ENCODE results near the gene ZNF248. TPM values are rescaled to one million over a fixed set of nuclear protein-coding genes. Genes with fewer than 3 reads are reported as not detected.
"Not testable (repeated sequence)": the region's sequence is repeated elsewhere in the genome, so short reads cannot be mapped to it uniquely, and the experiment has no call there.

ZNF248 gene
- total RNA-seq: 12.9 TPM
- long read RNA-seq, full-length matches to known transcripts: 21 of 30 reads
- long read RNA-seq, partial matches to known transcripts: 2 of 30 reads
- long read RNA-seq, other reads (novel, unspliced or antisense): 7 of 30 reads

DNA sequence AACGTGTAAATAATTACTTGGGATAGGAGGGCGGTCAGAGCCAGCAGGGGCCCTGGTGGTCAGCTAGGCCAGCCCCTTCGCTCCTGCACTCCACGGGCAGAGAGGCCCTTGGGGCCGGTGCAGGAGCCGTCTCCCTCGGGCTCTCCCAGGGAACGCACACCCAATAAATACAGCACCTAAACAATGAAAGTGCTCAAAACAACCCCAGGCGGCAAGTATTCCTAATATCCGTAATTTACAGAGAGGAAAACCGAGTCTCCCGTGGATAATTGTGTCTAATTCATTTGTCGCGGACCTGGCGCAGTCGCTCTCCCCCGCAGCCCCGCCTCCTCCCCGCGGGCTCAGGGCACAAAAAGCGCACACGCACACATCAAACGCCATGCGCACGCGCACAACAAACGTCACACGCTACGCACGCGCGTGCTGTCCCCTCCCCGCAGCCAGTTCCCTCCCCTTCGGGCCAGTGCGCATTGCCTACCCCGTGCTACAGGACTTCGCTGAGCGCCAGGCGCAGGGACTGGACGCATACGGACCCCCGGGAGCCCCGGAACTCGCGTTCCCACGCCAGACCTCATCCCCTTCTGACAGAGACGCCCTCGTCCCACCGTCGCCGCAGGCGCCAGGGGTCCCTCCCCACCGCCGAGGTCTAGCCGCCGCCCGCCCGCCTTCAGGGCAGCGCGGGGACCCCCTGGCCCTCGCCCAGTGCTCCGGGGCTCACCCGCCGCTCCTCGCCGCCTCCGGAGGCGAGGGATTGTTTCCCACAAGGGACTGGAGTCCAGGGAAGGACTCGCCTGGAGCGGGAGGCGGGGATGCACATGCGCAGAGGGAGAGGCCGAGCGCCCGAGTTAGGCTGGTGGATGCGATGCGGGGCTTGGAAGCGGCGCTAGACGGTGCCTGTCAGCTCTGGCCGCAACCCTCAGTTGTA, at the start of gene ZNF248:
Gene ZNF248 (minus strand): TSS at position 324 of the 925 bp plus-strand sequence. CDS start 1,300 bp downstream, outside the sequence.
- ATAC-seq (peak; percentile 99), DNase-seq (peak; percentile 98)
- intact Hi-C loops (cut with micrococcal nuclease): no loop called here

- no peak for DNase-seq
- intact Hi-C loops (cut with micrococcal nuclease): no loop called here
- ATAC-seq: peak; percentile 27
Observed at GRCh38 chr10:37906382-37906781, 49.0 kb upstream of the ZNF248 start.

DNA sequence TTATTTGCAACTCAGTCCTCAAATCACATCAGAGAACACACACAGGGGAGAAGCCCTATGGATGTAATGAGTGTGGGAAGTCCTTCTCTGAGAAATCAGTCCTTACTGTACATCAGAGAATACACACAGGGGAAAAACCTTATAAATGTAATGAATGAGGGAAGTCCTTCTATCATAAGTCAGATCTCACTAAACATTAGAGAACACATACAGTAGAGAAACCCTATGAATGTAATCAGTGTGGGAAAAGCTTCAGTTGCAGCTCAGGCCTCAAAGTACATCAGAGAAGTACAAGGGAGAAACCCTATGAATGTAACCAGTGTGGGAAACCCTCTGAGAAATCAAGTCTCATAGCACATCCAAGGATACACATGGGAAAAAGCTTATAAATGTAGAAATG, 39.0 kb upstream of the ZNF248 start:
- ATAC-seq: no peak
- intact Hi-C loops (cut with micrococcal nuclease): no loop called here
- DNase-seq: no peak

DNA sequence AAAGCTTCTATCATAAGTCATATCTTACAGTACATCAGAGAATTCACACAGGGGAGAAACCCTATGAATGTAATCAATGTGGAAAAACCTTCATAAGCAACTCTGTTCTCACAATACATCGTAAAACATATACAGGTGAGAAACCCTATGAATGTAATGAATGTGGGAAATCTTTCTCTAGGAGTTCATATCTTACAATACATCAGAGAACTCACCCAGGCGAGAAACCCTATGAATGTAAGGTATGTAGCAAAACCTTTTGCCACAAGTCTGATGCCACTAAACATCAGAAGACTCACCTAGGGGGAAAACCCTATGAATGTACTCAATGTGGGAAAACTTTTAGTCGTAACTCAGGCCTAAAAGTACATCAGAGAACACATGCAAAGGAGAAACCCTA, 38.3 kb upstream of the ZNF248 start:
- no peak for ATAC-seq
- no peak for DNase-seq
- intact Hi-C loops (cut with micrococcal nuclease): no loop called here

DNA sequence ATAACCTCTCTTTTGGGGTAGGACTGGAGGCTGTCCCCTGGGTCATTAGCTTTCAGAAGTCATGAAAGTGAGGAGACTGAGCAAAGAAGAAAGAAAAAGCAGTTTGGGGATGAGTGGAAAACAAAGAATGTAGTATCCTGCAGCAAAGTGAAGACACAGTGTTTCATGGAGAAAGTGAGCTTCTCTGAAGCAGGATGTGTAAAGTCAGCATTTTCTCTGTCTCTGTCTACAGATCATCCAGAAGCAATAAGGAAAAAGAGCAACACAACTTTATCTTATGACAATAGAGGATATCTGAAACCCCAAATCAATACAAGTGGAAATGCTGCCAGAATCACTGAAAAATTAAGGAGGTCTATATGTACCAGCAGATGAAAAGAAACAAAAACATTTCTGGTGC, 28.4 kb upstream of the ZNF248 start:
- DNase-seq (no peak), ATAC-seq (no peak)
- intact Hi-C loops (cut with micrococcal nuclease): no loop called here

DNA sequence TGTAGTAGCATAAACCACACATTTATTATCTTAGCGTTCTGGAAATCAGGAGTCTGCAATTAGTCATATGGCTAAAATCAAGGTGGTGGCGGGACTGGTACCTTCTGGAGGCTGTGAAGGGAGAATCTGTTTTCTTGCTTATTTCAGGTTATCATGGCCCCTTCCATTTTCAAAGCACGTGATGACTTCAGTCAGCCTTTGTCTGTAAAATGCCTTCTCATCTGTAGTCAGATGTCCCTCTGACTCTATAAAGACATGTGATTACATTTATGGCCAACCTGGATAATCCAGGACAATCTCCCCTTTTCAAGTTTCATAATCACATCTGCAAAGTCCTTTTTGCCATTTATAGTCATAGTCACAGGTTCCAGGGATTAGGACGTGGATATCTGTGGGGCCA, 15.5 kb upstream of the ZNF248 start:
- intact Hi-C loops (cut with micrococcal nuclease): no loop called here

GRCh38 chr10:37872283-37872682, 14.9 kb upstream of the ZNF248 start:
- DNase-seq: no peak

More for the DNA sequence above, 15.5 kb upstream of the ZNF248 start:
- no peak for ATAC-seq
- no peak for DNase-seq

GRCh38 chr10:37871568-37872251, 14.3 kb upstream of the ZNF248 start:
- ATAC-seq: no peak
- intact Hi-C loops (cut with micrococcal nuclease): no loop called here
- no peak for DNase-seq

More at GRCh38 chr10:37872283-37872682, 14.9 kb upstream of the ZNF248 start:
- intact Hi-C loops (cut with micrococcal nuclease): no loop called here
- ATAC-seq: no peak

DNA sequence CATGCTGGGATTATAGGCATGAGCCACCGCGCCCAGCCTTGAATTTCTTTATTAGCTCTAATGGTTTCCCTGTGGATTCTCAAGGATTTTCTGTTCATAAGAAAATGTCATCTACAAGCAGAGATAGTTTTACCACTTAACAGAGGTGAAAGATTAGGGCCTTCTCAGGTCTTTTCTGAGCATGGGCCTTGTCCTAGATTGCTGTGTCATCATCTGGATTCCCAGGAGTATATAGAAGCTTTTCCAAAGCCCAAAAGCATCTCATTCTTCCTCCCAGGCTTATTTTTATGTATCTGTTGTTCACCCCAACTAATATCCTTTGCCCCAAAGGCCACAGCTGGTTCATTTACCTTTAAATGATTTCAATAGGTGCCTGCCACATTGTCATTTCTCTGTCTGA, 13.7 kb upstream of the ZNF248 start:
- ATAC-seq (no peak), DNase-seq (no peak)
- intact Hi-C loops (cut with micrococcal nuclease): no loop called here

- DNase-seq (no peak), ATAC-seq (no peak)
- intact Hi-C loops (cut with micrococcal nuclease): no loop called here
Observed at GRCh38 chr10:37868796-37869195, 11.4 kb upstream of the ZNF248 start.

DNA sequence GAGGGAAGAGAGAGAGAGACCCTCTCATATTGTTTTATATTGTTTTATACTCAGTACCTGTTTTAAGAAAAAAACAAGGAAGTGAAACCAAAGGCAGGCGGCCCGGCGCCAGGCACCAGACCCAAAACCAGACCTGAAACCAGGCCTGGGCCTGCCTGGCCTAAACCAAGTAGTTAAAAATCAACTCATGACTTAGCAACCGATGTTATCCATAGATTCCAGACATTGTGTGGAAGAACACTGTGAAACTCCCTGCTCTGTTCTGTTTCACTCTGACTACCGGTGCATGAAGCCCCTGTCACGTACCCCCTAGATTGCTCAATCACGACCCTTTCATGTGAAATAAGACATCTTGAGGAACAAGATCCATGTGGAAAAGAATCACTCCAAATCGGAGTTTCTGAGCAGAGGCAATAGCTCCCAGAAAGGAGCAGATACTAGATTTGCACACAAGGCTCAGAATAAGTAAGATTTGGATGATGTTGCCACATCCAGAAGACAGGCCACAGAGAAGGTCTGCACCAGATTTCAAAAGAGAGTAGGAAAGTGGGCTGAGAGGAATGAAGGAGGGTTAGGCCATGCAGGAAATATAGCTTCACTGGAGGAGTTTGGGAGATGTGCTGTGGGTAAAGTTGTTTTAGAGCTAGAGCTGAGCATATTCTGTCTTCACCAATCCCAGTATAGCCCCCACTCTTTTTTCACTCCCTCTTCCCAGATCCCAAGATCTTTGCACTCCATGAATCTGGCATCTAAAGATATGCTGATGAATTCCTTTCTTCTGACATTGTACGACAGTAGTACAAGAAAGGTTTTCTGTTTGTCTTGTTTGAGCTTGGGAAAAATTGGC, 8.8 kb upstream of the ZNF248 start:
- no peak for DNase-seq
- intact Hi-C loops (cut with micrococcal nuclease): no loop called here
- ATAC-seq: no peak

- no peak for ATAC-seq
- intact Hi-C loops (cut with micrococcal nuclease): no loop called here
- DNase-seq: no peak
Observed at GRCh38 chr10:37865264-37865663, 7.9 kb upstream of the ZNF248 start.

DNA sequence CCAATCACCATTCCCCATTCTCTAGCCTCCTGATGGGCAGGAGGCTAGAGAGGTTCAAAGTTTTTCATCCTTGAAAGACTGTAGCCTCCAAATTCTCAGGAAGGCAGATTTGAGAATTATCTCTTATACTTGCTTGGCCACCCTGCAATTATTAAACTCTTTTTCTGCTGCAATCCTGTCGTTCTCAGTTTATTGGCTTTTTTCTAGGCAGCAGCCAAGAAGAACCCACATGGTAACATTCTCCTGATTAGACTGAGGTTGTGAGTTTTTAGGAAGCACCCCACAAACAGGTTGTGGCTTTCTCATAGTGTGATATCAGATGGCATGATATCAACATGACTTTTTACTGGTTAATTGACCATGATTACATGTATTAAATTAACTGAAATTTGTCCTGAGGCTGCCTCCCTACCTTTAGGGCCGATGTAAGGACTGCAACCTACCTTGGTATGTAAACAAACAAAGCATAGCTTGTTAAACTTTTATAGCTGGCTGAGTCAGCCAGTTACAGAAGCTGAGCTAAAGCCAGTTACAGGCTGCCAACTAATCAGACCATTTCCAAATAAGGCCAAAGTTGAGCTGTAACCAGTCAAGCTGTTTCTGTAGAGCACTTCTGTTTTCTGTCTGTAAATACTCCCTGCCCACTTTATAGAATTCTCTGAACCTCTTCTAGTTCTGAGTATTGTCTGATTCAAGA, 3.2 kb upstream of the ZNF248 start:
- DNase-seq (no peak), ATAC-seq (no peak)
- intact Hi-C loops (cut with micrococcal nuclease): no loop called here

DNA sequence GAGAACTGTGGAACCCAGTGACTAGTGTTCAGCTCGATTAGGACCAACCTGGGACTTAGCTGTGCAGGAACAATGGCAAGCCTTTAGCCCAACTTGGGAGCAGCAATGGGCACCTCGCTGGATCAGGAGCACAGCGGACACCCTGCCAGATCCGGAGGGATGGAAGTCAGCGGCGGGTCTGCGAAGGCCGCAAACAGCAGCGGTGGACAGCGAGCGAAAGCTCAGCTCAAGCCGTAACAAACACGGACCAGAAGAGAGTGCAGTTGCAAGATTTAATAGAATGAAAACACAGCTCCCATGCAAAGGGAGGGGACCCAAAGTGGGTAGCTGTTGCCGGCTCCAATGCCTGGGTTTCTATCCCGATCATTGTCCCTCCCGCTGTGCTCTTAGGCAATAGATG, 1.9 kb upstream of the ZNF248 start:
- ATAC-seq; DNase-seq; intact Hi-C loops (cut with micrococcal nuclease): not testable (repeated sequence)

GRCh38 chr10:37856881-37857286, 526 bp downstream of the ZNF248 start:
- intact Hi-C loops (cut with micrococcal nuclease): no loop called here
- peak; percentile 18 for ATAC-seq
- no peak for DNase-seq

- DNase-seq (no peak), ATAC-seq (no peak)
- intact Hi-C loops (cut with micrococcal nuclease): no loop called here
Observed at GRCh38 chr10:37855636-37856035, 1.8 kb downstream of the ZNF248 start.

DNA sequence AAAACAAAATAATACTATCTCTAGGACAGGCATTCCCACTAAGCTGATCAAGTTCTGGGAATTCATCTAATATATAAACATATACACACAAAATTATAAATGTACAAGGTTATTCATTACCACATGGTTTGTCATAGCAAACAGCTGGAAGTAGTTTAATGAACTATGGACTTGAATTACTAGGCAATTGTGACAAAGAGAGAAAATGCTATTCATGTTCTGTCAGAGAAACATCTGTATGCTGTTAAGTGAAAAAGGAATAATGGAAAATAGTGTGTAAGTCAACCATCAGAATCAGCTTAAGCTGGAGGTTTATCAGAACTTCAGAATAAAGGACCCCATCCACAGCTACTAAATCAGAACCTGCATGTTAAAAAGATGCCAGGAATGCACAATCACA, 2.8 kb downstream of the ZNF248 start:
- ATAC-seq (no peak), DNase-seq (no peak)
- intact Hi-C loops (cut with micrococcal nuclease): no loop called here

- no peak for ATAC-seq
- no peak for DNase-seq
- intact Hi-C loops (cut with micrococcal nuclease): no loop called here
Observed at GRCh38 chr10:37844644-37845043, 12.8 kb downstream of the ZNF248 start.

- intact Hi-C loops (cut with micrococcal nuclease): no loop called here
- DNase-seq (no peak), ATAC-seq (no peak)
Observed at GRCh38 chr10:37839243-37839642, 18.2 kb downstream of the ZNF248 start.
